Rectal smooth muscle tissue (tissue), 1 donor: Measurements from ENCODE around the gene SEC61G.

ENCODE experiments used
- H3K27ac ChIP-seq: one replicate; pipeline ENCODE4 v1.7.0; 2013; ENCODE audit warnings: low read depth, low read length, inconsistent platforms
- H3K27me3 ChIP-seq: one replicate; pipeline ENCODE4 v1.7.0; 2013; ENCODE audit warnings: low read length; ENCODE audit not compliant: control insufficient read depth, insufficient read depth
- H3K36me3 ChIP-seq: one replicate; pipeline ENCODE4 v1.7.0; 2013; ENCODE audit warnings: low read length; ENCODE audit not compliant: control insufficient read depth, insufficient read depth
- H3K4me1 ChIP-seq: one replicate; pipeline ENCODE4 v1.7.0; 2013; ENCODE audit warnings: low read length; ENCODE audit not compliant: control insufficient read depth, insufficient read depth
- H3K4me3 ChIP-seq: one replicate; pipeline ENCODE4 v1.7.0; 2013; ENCODE audit warnings: low read length
- H3K9ac ChIP-seq: one replicate; pipeline ENCODE4 v1.7.0; 2013; ENCODE audit warnings: low read length

SEC61G gene

GRCh38 chr7:54743580-54743979, 15.4 kb downstream of the SEC61G start:
- no peak overlapping the region for H3K9ac ChIP-seq
- H3K4me1 ChIP-seq: no peaks in the 10 kb centered on the region
- H3K4me3 ChIP-seq: no peak overlapping the region

GRCh38 chr7:54738737-54739136, 20.3 kb downstream of the SEC61G start:
- Histone ChIP-seq H3K27me3 (no peaks in the 10 kb centered on the region), H3K9ac (no peak overlapping the region), H3K36me3 (no peaks in the 10 kb centered on the region), H3K4me1 (no peaks in the 10 kb centered on the region), H3K27ac (no peak overlapping the region), H3K4me3 (no peak overlapping the region)

More at GRCh38 chr7:54743580-54743979, 15.4 kb downstream of the SEC61G start:
- H3K27ac ChIP-seq: no peak overlapping the region
- H3K27me3 ChIP-seq: no peaks in the 10 kb centered on the region
- H3K36me3 ChIP-seq: peaks cover 2% of the 10 kb centered on the region

- Histone ChIP-seq H3K36me3 (no peaks in the 10 kb centered on the region), H3K27me3 (no peaks in the 10 kb centered on the region), H3K9ac (no peak overlapping the region), H3K4me3 (no peak overlapping the region), H3K4me1 (no peaks in the 10 kb centered on the region), H3K27ac (no peak overlapping the region)
These were observed 29.9 kb downstream of the SEC61G start for GRCh38 chr7:54729107-54729506.

- Histone ChIP-seq H3K27ac (no peak overlapping the region), H3K27me3 (no peaks in the 10 kb centered on the region), H3K4me3 (no peak overlapping the region), H3K4me1 (no peaks in the 10 kb centered on the region), H3K36me3 (no peaks in the 10 kb centered on the region), H3K9ac (no peak overlapping the region)
These were observed 30.6 kb downstream of the SEC61G start for GRCh38 chr7:54728411-54728810.

GRCh38 chr7:54725255-54725654, 33.8 kb downstream of the SEC61G start:
- H3K9ac ChIP-seq: no peak overlapping the region
- no peak overlapping the region for H3K4me3 ChIP-seq
- H3K27me3 ChIP-seq: no peaks in the 10 kb centered on the region
- H3K27ac ChIP-seq: no peak overlapping the region
- no peaks in the 10 kb centered on the region for H3K36me3 ChIP-seq
- no peaks in the 10 kb centered on the region for H3K4me1 ChIP-seq

GRCh38 chr7:54722502-54722901, 36.5 kb downstream of the SEC61G start:
- Histone ChIP-seq H3K36me3 (no peaks in the 10 kb centered on the region), H3K27ac (no peak overlapping the region), H3K4me3 (no peak overlapping the region), H3K9ac (no peak overlapping the region), H3K4me1 (no peaks in the 10 kb centered on the region), H3K27me3 (no peaks in the 10 kb centered on the region)

- Histone ChIP-seq H3K27ac (no peak overlapping the region), H3K36me3 (no peaks in the 10 kb centered on the region), H3K27me3 (no peaks in the 10 kb centered on the region), H3K4me3 (no peak overlapping the region), H3K4me1 (no peaks in the 10 kb centered on the region), H3K9ac (no peak overlapping the region)
These were observed 37.0 kb downstream of the SEC61G start for GRCh38 chr7:54722026-54722425.

GRCh38 chr7:54719974-54720373, 39.0 kb downstream of the SEC61G start:
- Histone ChIP-seq H3K4me3 (no peak overlapping the region), H3K36me3 (no peaks in the 10 kb centered on the region), H3K27me3 (no peaks in the 10 kb centered on the region)

GRCh38 chr7:54719425-54719824, 39.6 kb downstream of the SEC61G start:
- Histone ChIP-seq H3K36me3 (no peaks in the 10 kb centered on the region), H3K27me3 (no peaks in the 10 kb centered on the region), H3K4me1 (no peaks in the 10 kb centered on the region), H3K4me3 (no peak overlapping the region), H3K9ac (no peak overlapping the region), H3K27ac (no peak overlapping the region)

More at GRCh38 chr7:54719974-54720373, 39.0 kb downstream of the SEC61G start:
- no peak overlapping the region for H3K27ac ChIP-seq
- no peak overlapping the region for H3K9ac ChIP-seq
- H3K4me1 ChIP-seq: no peaks in the 10 kb centered on the region

GRCh38 chr7:54712820-54713219, 46.2 kb downstream of the SEC61G start:
- no peak overlapping the region for H3K9ac ChIP-seq
- no peaks in the 10 kb centered on the region for H3K27me3 ChIP-seq
- H3K27ac ChIP-seq: no peak overlapping the region
- H3K4me1 ChIP-seq: no peaks in the 10 kb centered on the region
- no peak overlapping the region for H3K4me3 ChIP-seq
- no peaks in the 10 kb centered on the region for H3K36me3 ChIP-seq

GRCh38 chr7:54711900-54712595, 47.0 kb downstream of the SEC61G start:
- Histone ChIP-seq H3K36me3 (no peaks in the 10 kb centered on the region), H3K4me1 (no peaks in the 10 kb centered on the region), H3K27ac (no peak overlapping the region), H3K4me3 (no peak overlapping the region), H3K9ac (no peak overlapping the region), H3K27me3 (no peaks in the 10 kb centered on the region)

- Histone ChIP-seq H3K4me3 (no peak overlapping the region), H3K27ac (no peak overlapping the region), H3K4me1 (no peaks in the 10 kb centered on the region), H3K9ac (no peak overlapping the region), H3K36me3 (no peaks in the 10 kb centered on the region), H3K27me3 (no peaks in the 10 kb centered on the region)
These were observed 49.7 kb downstream of the SEC61G start for GRCh38 chr7:54709283-54709682.

- Histone ChIP-seq H3K27me3 (no peaks in the 10 kb centered on the region), H3K9ac (no peak overlapping the region), H3K27ac (no peak overlapping the region), H3K4me3 (no peak overlapping the region), H3K36me3 (no peaks in the 10 kb centered on the region), H3K4me1 (no peaks in the 10 kb centered on the region)
These were observed 53.6 kb downstream of the SEC61G start for GRCh38 chr7:54705436-54705835.
